NB4 (cell line): Measurements from ENCODE around the gene LEMD1.

Source experiments
- CTCF ChIP-seq: IDR thresholded peaks from one replicate; pipeline ENCODE4 v1.5.1; 2012; ENCODE audit warnings: low read depth, low read length
- MAX ChIP-seq: IDR thresholded peaks from 2 replicates; pipeline ENCODE4 v1.6.1; 2011; ENCODE audit warnings: low read depth, low read length
- MYC ChIP-seq: IDR thresholded peaks from 2 replicates; pipeline ENCODE4 v1.6.1; 2011; ENCODE audit warnings: low read depth, low read length
- POLR2A ChIP-seq: IDR thresholded peaks from 2 replicates; pipeline ENCODE4 v1.6.1; 2011; ENCODE audit warnings: mild to moderate bottlenecking; ENCODE audit not compliant: insufficient read length; ENCODE audit errors: extremely low read depth

DNA sequence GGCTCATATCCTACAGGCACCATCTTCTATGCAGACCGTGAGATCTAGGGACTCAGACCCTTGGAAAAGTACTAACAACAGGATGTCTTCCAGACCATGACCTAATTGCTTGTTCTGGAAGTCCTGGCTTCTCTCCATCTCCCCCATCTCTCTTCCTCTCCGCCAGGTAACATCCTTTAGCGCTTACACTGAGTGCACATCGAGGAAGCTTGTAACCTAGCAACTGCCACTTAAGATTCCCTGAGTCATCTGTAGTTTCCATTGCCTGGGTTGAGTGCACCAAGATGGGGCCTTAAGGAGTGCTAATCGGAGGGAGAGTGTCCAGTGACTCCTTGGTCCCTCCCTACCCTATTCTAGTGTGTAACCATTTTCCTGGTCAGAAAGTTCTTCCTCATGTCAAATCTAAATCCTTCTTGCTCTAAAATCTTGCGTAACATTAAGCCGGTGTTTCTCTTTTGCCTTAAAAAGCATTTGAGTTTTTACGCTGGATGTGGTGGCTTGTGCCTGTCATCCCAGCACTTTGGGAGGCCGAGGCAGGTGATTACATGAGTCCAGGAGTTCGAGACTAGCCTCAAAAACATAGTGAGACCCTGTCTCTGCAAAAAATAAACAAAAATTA, 74.8 kb downstream of the LEMD1 start:
- TF ChIP-seq CTCF: no peak
- TF ChIP-seq MAX: no peak
- no peak for TF ChIP-seq MYC
- no peak for TF ChIP-seq POLR2A
